Activated CD4-positive, alpha-beta T cell treated with anti-CD3 and anti-CD28 coated beads, Interleukin-2, Interleukin-4, amounts not matched to agents 100 ng/mL and 50 ng/mL, durations not matched to agents 16 hours and 8 hours (primary cell): ENCODE data around the gene GSTA2.
"Not testable (repeated sequence)": the region's sequence is repeated elsewhere in the genome, so short reads cannot be mapped to it uniquely, and the experiment has no call there.

Experiments
- DNase-seq: peaks from one replicate; pipeline ENCODE4 v3.0.0-alpha.2; 2020; ENCODE audit warnings: low spot score

Gene GSTA2

GRCh38 chr6:52760105-52760765 is 3.0 kb downstream of the GSTA2 start:
- no peak for DNase-seq

GRCh38 chr6:52759085-52759484 is 4.2 kb downstream of the GSTA2 start:
- DNase-seq = no peak

- DNase-seq = not testable (repeated sequence)
These were observed 5.5 kb downstream of the GSTA2 start for GRCh38 chr6:52757651-52758338.

DNA sequence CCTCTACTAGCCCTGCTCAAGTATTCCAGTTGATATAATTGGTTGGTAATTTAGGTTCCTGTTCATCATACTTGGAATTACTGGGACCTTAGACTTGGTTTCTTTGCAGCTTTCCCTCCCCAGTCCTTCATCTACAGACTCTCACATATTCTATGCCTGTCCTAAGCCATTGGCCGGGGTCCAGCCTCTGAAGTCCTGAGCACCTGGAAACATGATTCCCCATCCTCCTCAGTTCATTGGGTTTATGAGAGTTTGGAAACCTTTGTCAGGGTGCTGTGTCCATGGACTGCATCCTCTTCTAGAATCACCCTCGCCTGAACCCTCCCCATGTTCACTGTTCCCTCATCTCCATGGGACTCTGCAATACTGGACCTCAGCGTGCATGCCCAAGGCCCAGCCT is 8.8 kb downstream of the GSTA2 start:
- DNase-seq = no peak

- not testable (repeated sequence) for DNase-seq
These were observed 10.1 kb downstream of the GSTA2 start for GRCh38 chr6:52753137-52753536.

GRCh38 chr6:52752310-52752709 is 11.0 kb downstream of the GSTA2 start:
- no peak for DNase-seq

GRCh38 chr6:52749556-52750152 is 13.6 kb downstream of the GSTA2 start:
- DNase-seq = no peak

- DNase-seq = not testable (repeated sequence)
These were observed 16.0 kb downstream of the GSTA2 start for GRCh38 chr6:52747301-52747700.

DNA sequence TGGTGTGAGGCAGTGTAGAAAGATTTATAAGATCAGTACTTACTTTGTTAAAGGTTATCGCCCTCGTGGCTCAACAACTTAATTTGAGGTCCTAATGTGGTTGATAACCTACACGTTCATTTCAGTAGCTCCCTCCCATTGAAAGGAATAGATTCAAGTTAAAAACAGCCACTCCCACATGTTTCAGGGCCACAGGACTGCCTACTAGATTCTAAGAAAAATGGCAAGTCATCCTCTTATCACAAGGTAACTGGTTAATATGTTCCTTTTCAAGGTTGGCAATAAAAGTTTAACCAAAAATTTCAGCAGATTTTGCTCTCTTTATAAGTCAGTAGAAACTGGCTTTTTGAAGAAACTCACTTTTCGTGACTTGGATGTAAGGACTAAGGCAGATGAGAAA is 17.1 kb downstream of the GSTA2 start:
- DNase-seq = no peak

DNA sequence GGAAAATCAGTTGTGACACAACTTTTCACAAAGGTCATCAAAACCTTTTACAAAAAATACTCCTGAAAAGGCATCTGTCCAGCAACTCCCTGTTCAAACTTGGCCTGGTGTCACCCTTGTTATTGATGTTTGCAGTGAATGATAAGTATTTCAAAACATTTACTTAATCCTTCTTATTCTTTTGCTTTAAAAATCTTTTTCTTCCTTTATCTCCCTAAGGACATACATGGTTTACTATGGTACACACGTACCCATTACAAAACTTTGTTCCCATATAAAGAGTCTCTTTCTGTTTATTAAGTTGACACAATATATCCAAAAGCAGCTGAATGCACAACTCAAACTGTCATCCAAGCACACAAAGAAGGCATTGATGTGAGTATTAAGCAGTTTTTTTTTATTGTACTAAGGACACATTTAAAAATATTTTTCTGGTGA is 17.5 kb downstream of the GSTA2 start:
- no peak for DNase-seq

DNA sequence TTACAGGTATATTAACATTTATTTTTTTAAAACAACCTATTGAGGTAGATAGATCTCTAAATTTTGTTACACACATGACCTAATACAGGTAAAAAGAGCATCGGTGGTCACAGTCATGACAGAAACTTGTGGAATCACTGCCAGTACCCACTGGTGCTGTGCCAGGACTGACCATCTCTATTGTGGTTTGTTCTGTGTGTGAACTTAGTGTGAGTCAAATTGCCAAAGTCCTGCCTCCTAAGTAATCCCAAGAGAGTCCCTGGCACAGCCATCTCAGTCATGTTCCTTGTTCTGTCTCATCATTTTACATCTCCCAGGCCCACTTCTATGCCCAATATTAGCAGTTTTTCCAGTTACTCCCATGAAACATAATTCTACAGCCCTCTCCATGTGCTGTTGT is 21.4 kb downstream of the GSTA2 start:
- DNase-seq = no peak

DNA sequence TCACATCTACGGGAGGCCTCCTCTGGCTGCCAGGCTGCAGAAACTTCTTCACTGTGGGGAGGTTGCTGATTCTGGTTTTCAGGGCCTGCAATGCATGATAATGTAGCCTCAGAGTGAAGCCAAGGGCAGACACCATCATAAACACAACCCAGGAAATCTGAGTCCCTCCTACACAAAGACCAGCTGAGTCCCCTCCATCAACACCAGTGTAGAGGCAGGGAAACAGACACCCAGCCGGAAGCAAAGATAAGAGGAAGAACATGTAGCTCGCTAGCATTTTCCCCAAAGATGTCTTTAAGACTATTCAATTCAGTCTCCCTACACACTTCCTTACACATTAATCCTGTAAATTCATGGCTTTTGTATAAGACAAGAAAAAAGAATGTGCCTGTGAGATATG is 23.6 kb downstream of the GSTA2 start:
- no peak for DNase-seq

DNA sequence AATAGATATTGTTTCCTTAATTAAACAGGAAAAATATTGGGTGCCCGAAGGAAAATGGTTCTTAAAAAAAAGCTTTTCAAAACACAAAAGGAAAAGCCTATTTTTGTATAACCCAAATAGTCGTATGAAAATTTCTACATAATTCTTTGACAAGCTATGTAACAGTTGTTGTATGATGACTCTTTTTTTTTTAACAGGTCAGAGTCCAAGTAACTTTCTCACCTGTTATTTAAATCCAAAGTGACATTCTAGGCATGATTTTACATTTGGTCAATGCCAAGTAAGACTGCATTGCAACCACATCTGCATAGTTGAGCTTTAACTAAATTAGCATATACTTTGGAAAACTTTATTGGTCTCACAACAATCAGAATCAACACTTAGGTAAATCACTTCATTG is 24.1 kb downstream of the GSTA2 start:
- DNase-seq = no peak

GRCh38 chr6:52736145-52736544 is 27.1 kb downstream of the GSTA2 start:
- DNase-seq = no peak

DNA sequence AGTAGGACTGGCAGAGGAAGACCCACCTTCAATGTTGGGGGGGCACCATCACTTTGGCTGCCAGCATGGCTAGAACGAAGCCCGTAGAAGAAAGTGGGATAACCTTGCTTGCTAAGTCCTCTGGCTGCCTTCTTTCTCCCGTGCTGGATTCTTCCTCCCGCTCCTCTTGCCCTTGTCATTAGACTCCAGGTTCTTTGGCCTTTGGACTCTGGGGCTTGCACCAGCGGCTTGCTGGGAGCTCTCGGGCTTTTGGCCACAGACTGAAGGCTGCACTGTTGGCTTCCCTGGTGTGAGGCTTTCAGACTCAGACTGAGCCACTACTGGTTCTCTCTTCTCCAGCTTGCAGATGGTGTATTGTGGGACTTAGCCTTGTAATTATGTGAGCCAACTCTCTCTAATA is 28.2 kb downstream of the GSTA2 start:
- no peak for DNase-seq

DNA sequence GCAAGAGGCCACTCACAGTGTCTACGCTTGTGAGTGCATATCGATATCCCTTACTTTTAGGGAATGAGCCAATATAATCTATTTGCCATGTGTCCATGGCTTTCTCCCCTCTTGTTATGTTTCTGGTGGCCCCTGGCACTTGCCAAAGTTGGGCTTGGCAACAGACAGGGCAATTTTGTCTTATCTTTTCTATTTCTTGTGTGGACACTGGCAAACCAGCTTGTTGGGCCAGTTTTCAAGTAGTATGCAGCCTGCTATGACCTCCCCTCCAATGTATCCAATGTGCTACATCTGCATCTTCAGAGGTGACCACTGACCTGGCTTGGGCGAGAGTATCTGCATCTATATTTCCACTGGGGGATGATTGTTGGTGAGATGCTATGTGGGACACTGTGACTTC is 29.2 kb downstream of the GSTA2 start:
- DNase-seq = no peak

DNA sequence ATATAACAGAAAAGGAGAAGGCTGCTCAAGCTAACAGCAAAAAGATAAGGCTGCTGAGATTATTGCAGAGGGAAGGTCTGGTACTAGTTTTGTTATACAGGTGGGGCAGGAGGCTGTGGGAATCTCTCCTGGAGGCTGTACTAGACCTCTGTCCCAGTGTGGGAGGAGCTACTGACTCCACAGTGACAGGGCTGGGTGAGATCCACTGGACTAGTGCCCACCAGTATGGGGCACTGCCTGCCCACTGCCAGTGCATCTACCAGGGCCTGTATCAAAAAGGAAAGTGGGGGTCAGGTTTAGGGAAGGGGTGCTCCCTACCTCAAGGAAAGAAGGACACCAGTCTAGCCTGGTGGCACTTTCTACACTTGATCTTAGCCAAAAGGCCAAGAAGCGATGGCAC is 30.1 kb downstream of the GSTA2 start:
- no peak for DNase-seq

- DNase-seq = no peak
These were observed 31.6 kb downstream of the GSTA2 start for GRCh38 chr6:52731719-52732118.

GRCh38 chr6:52729576-52729975 is 33.7 kb downstream of the GSTA2 start:
- DNase-seq = no peak

- no peak for DNase-seq
These were observed 34.9 kb downstream of the GSTA2 start for GRCh38 chr6:52728394-52728793.

GRCh38 chr6:52727908-52728307 is 35.4 kb downstream of the GSTA2 start:
- no peak for DNase-seq

DNA sequence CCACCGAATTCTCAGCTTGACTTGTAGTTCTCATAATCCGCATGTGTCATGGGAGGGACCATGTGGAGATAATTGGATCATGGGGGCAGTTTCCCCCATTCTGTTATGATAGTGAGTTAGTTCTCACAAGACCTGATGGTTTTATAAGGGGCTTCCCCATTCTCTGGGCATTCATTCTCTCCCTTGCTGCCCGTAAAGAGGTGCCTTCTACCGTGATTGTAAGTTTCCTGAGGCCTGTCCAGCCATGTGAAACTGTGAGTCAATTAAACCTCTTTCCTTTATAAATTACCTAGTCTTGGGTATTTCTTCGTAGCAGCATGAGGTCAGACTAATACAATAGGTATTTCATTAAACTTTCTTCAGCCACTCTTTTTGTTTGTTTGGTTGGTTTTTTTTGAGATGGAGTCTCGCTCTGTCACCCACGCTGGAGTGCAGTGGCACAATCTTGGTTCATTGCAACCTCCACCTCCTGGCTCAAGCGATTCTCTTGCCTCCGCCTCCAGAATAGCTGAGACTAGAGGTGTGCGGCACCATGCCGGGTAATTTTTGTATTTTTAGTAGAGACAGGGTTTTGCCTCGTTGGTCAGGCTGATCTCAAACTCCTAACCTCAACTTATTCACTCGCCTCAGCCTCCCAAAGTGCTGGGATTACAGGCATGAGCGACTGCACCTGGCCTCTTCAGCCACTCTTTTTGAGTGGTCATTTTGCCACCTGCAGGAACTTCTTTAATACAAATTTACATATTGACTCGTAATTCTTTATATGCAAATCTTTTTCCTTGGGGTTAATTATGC is 36.3 kb downstream of the GSTA2 start:
- no peak for DNase-seq

GRCh38 chr6:52726193-52726542 is 37.1 kb downstream of the GSTA2 start:
- no peak for DNase-seq
